Activated T-cell treated with anti-CD3 and anti-CD28 coated beads, Interleukin-2, amount 50 U/mL, for 72 hours (primary cell): ENCODE measurements around the gene IFI35. TPM values are rescaled to one million over a fixed set of nuclear protein-coding genes. Genes with fewer than 3 reads are reported as not detected.
A peak's percentile ranks its signal among the peaks of the same experiment; 100 is the strongest.
"Not testable (repeated sequence)": the region's sequence is repeated elsewhere in the genome, so short reads cannot be mapped to it uniquely, and the experiment has no call there.

Experiments used
- ATAC-seq, 2 donors: fragments of 150-1000 bp; cut with Tn5 transposase; replicated peaks in 1 of 2; 2 replicates each; pipeline ENCODE4 v1.10.0; 2021; ENCODE audit warnings: moderate library complexity in 2 of 2, mild to moderate bottlenecking in 1 of 2
- DNase-seq, 2 donors: peaks; one replicate each; pipeline ENCODE4 v3.0.0; 2021 to 2022; ENCODE audit warnings: mixed read lengths in 1 of 2
- H3K27ac Mint-ChIP-seq: one replicate; pipeline ENCODE4 v1.8.0; 2022; ENCODE audit warnings: mild to moderate bottlenecking, moderate library complexity, mixed read lengths
- H3K27me3 Mint-ChIP-seq: one replicate; pipeline ENCODE4 v1.8.0; 2022; ENCODE audit warnings: low read depth, mixed read lengths
- H3K36me3 Mint-ChIP-seq, 2 donors: one replicate each; pipeline ENCODE4 v1.8.0; 2022; ENCODE audit warnings: mixed read lengths in 2 of 2, mild to moderate bottlenecking in 1 of 2; ENCODE audit not compliant: insufficient read depth in 2 of 2
- H3K4me1 Mint-ChIP-seq: one replicate; pipeline ENCODE4 v1.8.0; 2022; ENCODE audit warnings: low read depth, mixed read lengths
- H3K4me3 Mint-ChIP-seq, 2 donors: one replicate each; pipeline ENCODE4 v1.8.0; 2022; ENCODE audit warnings: mild to moderate bottlenecking in 2 of 2, mixed read lengths in 2 of 2, moderate library complexity in 2 of 2
- H3K9me3 Mint-ChIP-seq, 2 donors: one replicate each; pipeline ENCODE4 v1.8.0; 2022; ENCODE audit warnings: mixed read lengths in 2 of 2
- total RNA-seq, 2 donors: library from RNA; stranded (reverse); gene quantifications; one replicate each; pipeline ENCODE4 v1.2.3, GENCODE V29; 2022

IFI35 gene
- total RNA-seq, result 10 to 100 TPM; 28.3 to 63.3 TPM

- DNase-seq (peak; percentile 89 to 91), ATAC-seq (peak; percentile 96 to 97)
- H3K4me1 Mint-ChIP-seq, result peaks cover 58% of the 10 kb centered on the region
- H3K4me3 Mint-ChIP-seq, result peak within 1 kb of the TSS; percentile 95 to 100
- no peaks in the 10 kb centered on the region for H3K9me3 Mint-ChIP-seq
- H3K27me3 Mint-ChIP-seq, result no peaks in the 10 kb centered on the region
- H3K27ac Mint-ChIP-seq, result peak within 1 kb of the TSS; percentile 95
- peaks cover 5 to 6% of the 10 kb centered on the region in 2 donors for H3K36me3 Mint-ChIP-seq
Measured at GRCh38 chr17:43006639-43007551, at the start of gene IFI35. TSS of gene IFI35 (plus strand) at chr17:43006784. CDS start at chr17:43006948, 164 bp downstream.

GRCh38 chr17:42964161-42964932, 42.2 kb upstream of the IFI35 start, which contains the start of gene AARSD1:
TSS of gene AARSD1 (minus strand) at chr17:42964454. CDS start at chr17:42964440, 14 bp downstream.
- ATAC-seq (peak; percentile 99), DNase-seq (peak; percentile 89 to 93)
- no peaks in the 10 kb centered on the region for H3K27me3 Mint-ChIP-seq

GRCh38 chr17:42967925-42968324, 38.7 kb upstream of the IFI35 start:
- Mint-ChIP-seq H3K27me3 (no peaks in the 10 kb centered on the region), H3K9me3 (no peaks in the 10 kb centered on the region), H3K4me3 (no peak overlapping the region), H3K4me1 (peaks cover 17% of the 10 kb centered on the region), H3K36me3 (peaks cover 2 to 8% of the 10 kb centered on the region in 2 donors), H3K27ac (peak overlapping the region; percentile 10)
- DNase-seq (no peak), ATAC-seq (no peak)

More at GRCh38 chr17:42964161-42964932, 42.2 kb upstream of the IFI35 start, which contains the start of gene AARSD1:
- Mint-ChIP-seq H3K9me3 (no peaks in the 10 kb centered on the region), H3K4me3 (peak within 1 kb of the TSS; percentile 84 to 93), H3K27ac (peak within 1 kb of the TSS; percentile 82), H3K4me1 (peaks cover 29% of the 10 kb centered on the region), H3K36me3 (peaks cover 9 to 13% of the 10 kb centered on the region in 2 donors)

GRCh38 chr17:42969001-42969581, 37.5 kb upstream of the IFI35 start:
- Mint-ChIP-seq H3K9me3 (no peaks in the 10 kb centered on the region), H3K4me1 (peaks cover 7% of the 10 kb centered on the region), H3K27me3 (no peaks in the 10 kb centered on the region), H3K4me3 (peak overlapping the region in 1 of 2 donors; percentile 40), H3K27ac (peak overlapping the region; percentile 10), H3K36me3 (peaks cover 0 to 5% of the 10 kb centered on the region in 2 donors)
- DNase-seq (no peak), ATAC-seq (peak in 1 of 2 donors; percentile 41)

- DNase-seq (no peak), ATAC-seq (no peak)
- no peaks in the 10 kb centered on the region for H3K27me3 Mint-ChIP-seq
- H3K36me3 Mint-ChIP-seq, result no peaks in the 10 kb centered on the region
- H3K4me3 Mint-ChIP-seq, result no peak overlapping the region
- H3K27ac Mint-ChIP-seq, result no peak overlapping the region
- H3K4me1 Mint-ChIP-seq, result no peaks in the 10 kb centered on the region
- no peaks in the 10 kb centered on the region for H3K9me3 Mint-ChIP-seq
Measured at GRCh38 chr17:42971589-42971988, 35.0 kb upstream of the IFI35 start.

GRCh38 chr17:42973323-42973722, 33.3 kb upstream of the IFI35 start:
- H3K9me3 Mint-ChIP-seq, H3K27me3 Mint-ChIP-seq, H3K4me3 Mint-ChIP-seq, H3K4me1 Mint-ChIP-seq, ATAC-seq, H3K36me3 Mint-ChIP-seq, DNase-seq, H3K27ac Mint-ChIP-seq: not testable (repeated sequence)

- Mint-ChIP-seq H3K4me3 (no peak overlapping the region), H3K4me1 (peaks cover 13% of the 10 kb centered on the region)
- no peak for ATAC-seq
Measured at GRCh38 chr17:42975265-42975664, 31.3 kb upstream of the IFI35 start.

GRCh38 chr17:42975701-42976100, 30.9 kb upstream of the IFI35 start:
- H3K27ac Mint-ChIP-seq, DNase-seq, H3K36me3 Mint-ChIP-seq, ATAC-seq, H3K27me3 Mint-ChIP-seq, H3K4me3 Mint-ChIP-seq, H3K9me3 Mint-ChIP-seq: not testable (repeated sequence)
- H3K4me1 Mint-ChIP-seq, result peaks cover 13% of the 10 kb centered on the region

More at GRCh38 chr17:42975265-42975664, 31.3 kb upstream of the IFI35 start:
- no peaks in the 10 kb centered on the region for H3K9me3 Mint-ChIP-seq
- DNase-seq, result no peak
- no peaks in the 10 kb centered on the region for H3K27me3 Mint-ChIP-seq
- H3K27ac Mint-ChIP-seq, result no peak overlapping the region
- no peaks in the 10 kb centered on the region for H3K36me3 Mint-ChIP-seq

- H3K9me3 Mint-ChIP-seq, result no peaks in the 10 kb centered on the region
- DNase-seq (peak; percentile 33 to 46), ATAC-seq (peak; percentile 56 to 58)
- H3K4me3 Mint-ChIP-seq, result peak within 1 kb of the TSS; percentile 94 to 99
- peak within 1 kb of the TSS; percentile 83 for H3K27ac Mint-ChIP-seq
- peaks cover 39% of the 10 kb centered on the region for H3K4me1 Mint-ChIP-seq
- no peaks in the 10 kb centered on the region for H3K27me3 Mint-ChIP-seq
- peaks cover 3 to 7% of the 10 kb centered on the region in 2 donors for H3K36me3 Mint-ChIP-seq
Measured at GRCh38 chr17:42979511-42980273, 26.9 kb upstream of the IFI35 start, which contains the start of gene PTGES3L. TSS of gene PTGES3L (minus strand) at chr17:42980080. CDS start at chr17:42980053, 27 bp downstream.

GRCh38 chr17:42980274-42980765, 26.3 kb upstream of the IFI35 start, which contains the start of gene RUNDC1:
TSS of gene RUNDC1 (plus strand) at chr17:42980565. CDS start at chr17:42980577, 12 bp downstream.
- Mint-ChIP-seq H3K36me3 (peaks cover 5 to 7% of the 10 kb centered on the region in 2 donors), H3K27me3 (no peaks in the 10 kb centered on the region), H3K9me3 (no peaks in the 10 kb centered on the region), H3K4me1 (peaks cover 44% of the 10 kb centered on the region), H3K27ac (peak within 1 kb of the TSS; percentile 83), H3K4me3 (peak within 1 kb of the TSS; percentile 94 to 99)
- ATAC-seq (peak; percentile 85 to 86), DNase-seq (peak; percentile 91 to 93)

- ATAC-seq (peak; percentile 87 to 89), DNase-seq (peak; percentile 76 to 84)
- H3K4me1 Mint-ChIP-seq, result peaks cover 44% of the 10 kb centered on the region
- peaks cover 5 to 8% of the 10 kb centered on the region in 2 donors for H3K36me3 Mint-ChIP-seq
- peak overlapping the region; percentile 83 for H3K27ac Mint-ChIP-seq
- no peaks in the 10 kb centered on the region for H3K9me3 Mint-ChIP-seq
- H3K4me3 Mint-ChIP-seq, result peak overlapping the region; percentile 83 to 86
- no peaks in the 10 kb centered on the region for H3K27me3 Mint-ChIP-seq
Measured at GRCh38 chr17:42980766-42981397, 25.7 kb upstream of the IFI35 start.
